GM21390 (cell line): ENCODE data around the gene ECE2.
A peak's percentile ranks its signal among the peaks of the same experiment; 100 is the strongest.

Source experiments
- ATAC-seq: cut with Tn5 transposase; IDR thresholded peaks from one replicate; pipeline ENCODE4 v1.9.1; 2021; ENCODE audit not compliant: unreplicated experiment

ECE2 gene

GRCh38 chr3:184311633-184312032 lies 35.8 kb downstream of the ECE2 start:
- ATAC-seq: no peak

GRCh38 chr3:184314363-184314699 lies 38.5 kb downstream of the ECE2 start, which contains the start of gene EIF4G1:
TSS of gene EIF4G1 (plus strand) at chr3:184314606. CDS start at chr3:184315797, 1,191 bp downstream.
- ATAC-seq: peak; percentile 86

- peak; percentile 41 for ATAC-seq
Observed at GRCh38 chr3:184314700-184315542, 39.1 kb downstream of the ECE2 start.

GRCh38 chr3:184315543-184315867 lies 39.7 kb downstream of the ECE2 start:
- ATAC-seq: peak; percentile 7

- ATAC-seq: no peak
Observed at GRCh38 chr3:184315871-184316661, 40.2 kb downstream of the ECE2 start.

GRCh38 chr3:184316792-184317191 lies 41.0 kb downstream of the ECE2 start:
- no peak for ATAC-seq

GRCh38 chr3:184317201-184317600 lies 41.4 kb downstream of the ECE2 start:
- ATAC-seq: no peak

- no peak for ATAC-seq
Observed at GRCh38 chr3:184320104-184320445, 44.3 kb downstream of the ECE2 start.

- ATAC-seq: no peak
Observed at GRCh38 chr3:184321666-184322065, 45.8 kb downstream of the ECE2 start.

GRCh38 chr3:184322731-184323487 lies 47.1 kb downstream of the ECE2 start:
- no peak for ATAC-seq

- no peak for ATAC-seq
Observed at GRCh38 chr3:184323696-184324095, 47.9 kb downstream of the ECE2 start.

- no peak for ATAC-seq
Observed at GRCh38 chr3:184325269-184325668, 49.4 kb downstream of the ECE2 start.

GRCh38 chr3:184325715-184326369 lies 50.0 kb downstream of the ECE2 start:
- no peak for ATAC-seq

- ATAC-seq: no peak
Observed at GRCh38 chr3:184327171-184327570, 51.3 kb downstream of the ECE2 start.

- no peak for ATAC-seq
Observed at GRCh38 chr3:184328516-184328915, 52.7 kb downstream of the ECE2 start.

- no peak for ATAC-seq
Observed at GRCh38 chr3:184332370-184333090, 56.7 kb downstream of the ECE2 start.

- ATAC-seq: no peak
Observed at GRCh38 chr3:184333190-184333589, 57.4 kb downstream of the ECE2 start.

- ATAC-seq: no peak
Observed at GRCh38 chr3:184333700-184334099, 57.9 kb downstream of the ECE2 start.

GRCh38 chr3:184334470-184335158 lies 58.8 kb downstream of the ECE2 start:
- no peak for ATAC-seq

- peak; percentile 10 for ATAC-seq
Observed at GRCh38 chr3:184335291-184335660, 59.5 kb downstream of the ECE2 start.
